Stimulated activated CD8-positive, alpha-beta memory T cell treated with anti-CD3 and anti-CD28 coated beads, Interleukin-12 subunit alpha, Interleukin-12 subunit beta, amount 100 ng/mL, for 24 hours (primary cell): ENCODE measurements around the gene PDCD1LG2.
"Not testable (repeated sequence)": the region's sequence is repeated elsewhere in the genome, so short reads cannot be mapped to it uniquely, and the experiment has no call there.

Experiments used
- DNase-seq: peaks from one replicate; pipeline ENCODE4 v3.0.0-alpha.2; 2020; ENCODE audit errors: extremely low read depth

Gene PDCD1LG2

DNA sequence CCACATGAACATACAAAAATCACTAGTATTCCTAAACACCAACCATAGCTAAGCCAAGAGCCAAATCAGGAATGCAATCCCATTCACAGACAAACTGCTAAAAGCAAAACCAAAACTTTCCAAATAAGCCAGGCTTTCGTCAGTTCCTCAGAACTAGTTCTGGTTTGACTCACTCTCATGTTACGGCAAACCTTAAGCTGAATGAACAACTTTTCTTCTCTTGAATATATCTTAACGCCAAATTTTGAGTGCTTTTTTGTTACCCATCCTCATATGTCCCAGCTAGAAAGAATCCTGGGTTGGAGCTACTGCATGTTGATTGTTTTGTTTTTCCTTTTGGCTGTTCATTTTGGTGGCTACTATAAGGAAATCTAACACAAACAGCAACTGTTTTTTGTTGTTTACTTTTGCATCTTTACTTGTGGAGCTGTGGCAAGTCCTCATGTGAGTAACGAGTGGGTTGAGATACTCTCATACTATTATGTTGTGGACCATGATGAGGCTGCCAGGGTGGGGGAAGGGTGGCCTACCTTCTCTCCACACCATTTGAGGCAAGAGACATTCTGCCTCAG is at the start of gene PDCD1LG2:
PDCD1LG2 (plus strand) TSS at position 172 of the 572 bp plus-strand sequence. CDS start 12,016 bp downstream, outside the sequence.
- peak; percentile 17 for DNase-seq

DNA sequence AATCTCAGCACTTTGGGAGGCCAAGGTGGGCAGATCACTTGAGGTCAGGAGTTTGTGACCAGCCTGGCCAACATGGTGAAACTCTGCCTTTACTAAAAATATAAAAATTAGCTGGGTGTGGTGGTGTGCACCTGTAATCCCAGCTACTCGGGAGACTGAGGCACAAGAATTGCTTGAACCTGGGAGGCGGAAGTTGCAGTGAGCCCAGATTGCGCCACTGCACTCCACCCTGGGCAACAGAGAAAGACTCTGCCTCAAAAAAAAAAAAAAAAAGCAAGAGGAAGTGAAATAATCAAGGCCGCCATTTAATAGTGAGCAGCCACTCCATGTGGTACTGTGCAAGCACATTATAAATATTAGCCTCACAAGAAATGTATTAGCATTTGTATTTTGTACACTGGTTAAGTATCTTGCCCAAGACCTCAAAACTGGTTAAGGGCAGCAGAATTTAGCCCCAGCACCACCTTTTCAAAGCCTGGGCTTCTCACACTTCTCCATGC is 45.5 kb upstream of the PDCD1LG2 start:
- DNase-seq: not testable (repeated sequence)

DNA sequence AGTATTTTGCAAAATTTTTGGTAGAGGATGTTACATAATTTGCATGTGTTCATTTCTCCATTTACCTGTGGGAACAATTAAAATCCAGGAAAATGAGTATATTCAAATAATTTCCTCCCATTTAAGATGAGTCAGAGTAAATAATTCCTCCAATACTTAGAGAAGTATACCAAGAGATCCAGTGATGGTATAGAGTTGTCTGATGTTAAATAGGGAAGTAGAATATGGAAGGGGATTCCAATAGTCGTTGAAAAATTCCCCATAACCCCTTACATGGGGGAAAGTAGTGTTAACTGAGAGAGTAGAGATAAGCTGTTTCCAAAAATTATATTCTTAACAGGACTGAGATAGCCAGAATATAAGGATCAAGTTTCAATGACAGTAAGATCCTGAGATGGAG is 44.3 kb upstream of the PDCD1LG2 start:
- DNase-seq: no peak

DNA sequence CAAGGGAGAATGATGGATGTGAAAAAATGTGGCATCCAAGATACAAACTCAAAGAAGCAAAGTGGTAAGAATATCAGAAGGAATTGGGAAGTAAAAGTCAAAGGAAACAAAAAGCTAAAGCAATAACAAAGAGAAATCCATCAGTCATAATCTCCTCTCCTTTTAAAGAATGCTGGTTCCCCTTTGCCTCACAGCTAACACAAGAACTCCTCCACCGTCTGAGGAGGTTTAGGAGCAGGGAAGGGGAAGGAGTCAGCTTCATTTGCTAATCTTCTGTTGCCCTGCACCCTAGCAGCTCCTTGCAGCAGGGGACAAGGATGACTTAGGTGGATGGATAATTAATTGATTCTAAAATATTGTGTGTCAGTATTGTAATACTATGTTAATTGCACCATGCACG is 43.6 kb upstream of the PDCD1LG2 start:
- no peak for DNase-seq

DNA sequence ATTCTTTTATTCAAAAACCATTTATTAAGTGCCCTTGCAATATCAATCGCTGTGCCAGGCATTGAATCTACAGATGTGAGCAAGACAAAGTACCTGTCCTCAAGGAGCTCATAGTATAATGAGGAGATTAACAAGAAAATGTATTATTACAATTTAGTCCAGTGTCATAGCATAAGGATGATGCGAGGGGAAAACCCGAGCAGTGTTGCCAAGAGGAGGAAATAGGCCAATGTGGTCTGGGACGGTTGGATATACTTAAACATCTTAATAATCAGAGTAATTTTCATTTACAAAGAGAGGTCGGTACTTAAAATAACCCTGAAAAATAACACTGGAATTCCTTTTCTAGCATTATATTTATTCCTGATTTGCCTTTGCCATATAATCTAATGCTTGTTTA is 41.5 kb upstream of the PDCD1LG2 start:
- DNase-seq: no peak

DNA sequence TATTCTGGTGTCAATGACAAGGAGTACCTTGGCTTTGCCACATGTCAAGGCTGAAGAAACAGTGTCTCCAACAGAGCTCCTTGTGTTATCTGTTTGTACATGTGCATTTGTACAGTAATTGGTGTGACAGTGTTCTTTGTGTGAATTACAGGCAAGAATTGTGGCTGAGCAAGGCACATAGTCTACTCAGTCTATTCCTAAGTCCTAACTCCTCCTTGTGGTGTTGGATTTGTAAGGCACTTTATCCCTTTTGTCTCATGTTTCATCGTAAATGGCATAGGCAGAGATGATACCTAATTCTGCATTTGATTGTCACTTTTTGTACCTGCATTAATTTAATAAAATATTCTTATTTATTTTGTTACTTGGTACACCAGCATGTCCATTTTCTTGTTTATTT is 40.2 kb upstream of the PDCD1LG2 start:
- DNase-seq: no peak

DNA sequence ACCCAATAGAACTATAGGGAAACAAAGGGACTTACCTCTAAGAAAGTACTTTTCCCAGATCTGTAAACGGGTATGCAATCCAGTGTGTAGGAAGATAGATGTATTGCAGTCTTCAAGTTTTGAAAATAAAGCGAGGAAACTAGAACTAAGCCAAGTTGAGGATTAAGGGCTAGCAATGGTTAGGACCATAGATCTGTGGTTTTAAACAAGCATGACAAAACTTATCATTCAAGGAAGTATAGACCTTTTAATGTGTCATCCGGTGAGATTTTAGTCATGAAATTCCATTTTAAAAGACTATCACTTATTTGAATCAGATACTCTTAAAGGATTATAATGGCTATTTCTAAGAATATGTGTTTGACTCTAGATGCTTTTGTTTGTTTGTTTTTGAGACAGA is 39.5 kb upstream of the PDCD1LG2 start:
- DNase-seq: no peak

DNA sequence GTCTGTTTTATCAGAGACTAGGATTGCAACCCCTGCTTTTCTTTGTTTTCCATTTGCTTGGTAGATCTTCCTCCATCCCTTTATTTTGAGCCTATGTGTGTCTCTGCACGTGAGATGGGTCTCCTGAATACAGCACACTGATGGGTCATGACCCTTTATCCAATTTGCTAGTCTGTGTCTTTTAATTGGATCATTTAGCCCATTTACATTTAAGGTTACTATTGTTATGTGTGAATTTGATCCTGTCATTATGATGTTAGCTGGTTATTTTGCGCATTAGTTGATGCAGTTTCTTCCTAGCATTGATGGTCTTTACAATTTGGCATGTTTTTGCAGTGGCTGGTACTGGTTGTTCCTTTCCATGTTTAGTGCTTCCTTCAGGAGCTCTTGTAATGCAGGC is 34.7 kb upstream of the PDCD1LG2 start:
- not testable (repeated sequence) for DNase-seq

DNA sequence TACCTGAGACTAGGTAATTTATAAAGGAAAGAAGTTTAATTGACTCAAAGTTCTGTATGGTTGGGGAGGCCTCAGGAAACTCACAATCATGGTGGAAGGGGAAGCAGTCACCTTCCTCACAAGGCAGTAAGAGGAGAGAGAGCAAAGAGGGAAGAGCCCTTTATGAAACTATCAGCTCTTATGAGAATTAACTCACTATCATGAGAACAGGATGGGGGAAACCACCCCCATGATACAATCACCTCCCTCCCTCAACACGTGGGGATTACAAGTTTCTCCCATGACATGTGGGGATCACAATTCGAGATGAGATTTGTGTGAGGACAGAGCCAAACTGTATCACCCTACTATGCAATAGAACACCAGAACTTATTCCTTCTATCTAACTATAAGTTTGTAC is 32.1 kb upstream of the PDCD1LG2 start:
- no peak for DNase-seq

DNA sequence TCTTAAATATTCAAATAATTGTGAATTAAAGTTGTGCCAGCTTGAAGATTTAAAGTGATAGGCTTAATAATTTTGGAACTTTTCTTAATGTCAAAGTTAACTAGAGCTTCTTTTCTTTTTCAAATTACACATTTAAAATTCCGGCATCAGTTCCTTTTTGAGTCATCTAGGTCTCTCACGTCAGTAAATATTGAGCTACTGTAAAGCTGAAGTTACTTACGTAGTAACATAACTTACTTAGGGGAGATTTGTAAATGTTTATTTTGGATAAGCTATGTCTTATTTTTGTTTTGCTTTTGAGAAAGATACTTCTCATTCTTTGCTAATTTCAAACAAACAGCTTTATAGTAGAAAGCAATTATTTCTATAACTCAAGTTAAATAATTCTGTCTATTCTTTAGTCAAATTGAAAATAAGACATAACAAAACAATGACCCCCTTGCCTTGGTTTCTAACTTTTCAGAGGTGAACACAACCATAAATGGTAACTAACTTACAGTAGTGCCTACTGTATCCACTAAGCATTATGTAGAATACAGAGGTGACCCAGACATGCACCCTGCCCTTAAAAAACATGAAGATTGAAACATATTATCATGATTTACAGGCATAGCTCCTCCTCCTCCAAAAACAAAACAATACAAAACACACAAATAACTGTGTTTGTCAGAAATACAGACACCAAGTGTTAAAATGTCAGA is 30.2 kb upstream of the PDCD1LG2 start:
- no peak for DNase-seq

DNA sequence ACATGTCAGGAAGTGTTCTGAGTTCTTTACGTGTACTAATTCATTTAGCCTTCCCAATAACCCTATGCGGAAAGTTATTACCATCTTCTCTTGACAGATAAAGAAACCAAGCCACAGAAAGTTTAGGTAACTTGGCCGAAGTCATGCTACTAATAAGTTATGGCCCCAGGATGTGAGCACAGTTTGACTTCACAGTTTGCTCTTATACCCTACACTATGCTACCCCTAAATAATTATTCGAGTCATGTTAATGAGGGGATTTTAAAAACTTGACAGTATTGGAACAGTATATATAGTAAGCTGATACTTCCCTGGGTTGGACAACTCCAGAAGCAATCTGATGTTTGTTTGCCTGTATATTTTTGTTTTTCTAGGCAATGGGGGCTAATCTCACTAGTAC is 29.4 kb upstream of the PDCD1LG2 start:
- no peak for DNase-seq

DNA sequence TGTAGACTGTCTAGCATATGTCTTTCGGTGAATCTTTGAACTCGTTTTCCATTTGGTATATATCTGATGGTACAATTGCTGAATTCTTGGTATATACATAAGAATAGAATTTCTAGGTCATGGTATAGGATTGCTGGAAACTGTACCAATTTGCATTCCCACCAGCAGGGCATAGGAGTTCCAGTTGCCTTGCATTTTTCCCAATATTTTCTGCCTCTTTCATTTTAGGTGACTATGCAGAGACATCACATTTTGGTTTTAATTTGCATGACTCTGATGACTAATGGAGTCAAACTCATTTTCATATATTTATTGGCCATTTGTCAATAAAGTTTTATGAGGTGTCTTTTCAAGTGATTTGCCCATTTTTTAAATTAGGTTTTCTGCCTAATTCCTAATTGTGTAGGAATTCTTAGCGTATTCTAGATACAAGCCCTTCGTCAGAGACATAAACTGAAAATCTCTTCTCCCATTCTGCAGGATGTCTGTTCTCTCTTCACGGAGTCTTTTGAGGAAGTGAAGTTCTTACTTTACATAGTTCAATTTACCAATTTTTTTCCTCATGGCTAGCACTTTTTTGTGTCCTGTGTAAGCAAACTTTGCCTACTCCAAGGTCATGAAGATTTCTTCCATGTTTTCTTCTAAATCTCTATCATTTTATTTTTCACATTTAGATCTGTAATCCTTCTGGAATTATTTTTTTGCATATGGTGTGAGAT is 28.9 kb upstream of the PDCD1LG2 start:
- DNase-seq: no peak

DNA sequence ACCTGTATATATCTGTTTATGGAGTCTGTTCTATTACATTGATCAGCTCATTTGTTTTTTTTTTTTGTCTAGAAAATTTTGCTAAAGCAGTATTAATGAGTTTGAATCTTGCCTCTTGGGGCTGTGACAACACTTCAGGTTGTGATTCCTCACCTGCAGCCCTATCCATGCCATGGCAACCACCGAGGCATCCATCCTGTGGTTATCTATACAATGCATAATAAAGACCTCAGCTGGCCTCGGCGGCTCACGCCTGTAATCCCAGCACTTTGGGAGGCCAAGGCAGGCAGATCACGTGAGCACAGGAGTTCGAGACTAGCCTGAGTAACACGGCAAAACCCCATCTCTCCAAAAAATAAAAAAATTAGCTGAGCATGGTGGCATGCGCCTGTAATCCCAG is 28.1 kb upstream of the PDCD1LG2 start:
- no peak for DNase-seq

DNA sequence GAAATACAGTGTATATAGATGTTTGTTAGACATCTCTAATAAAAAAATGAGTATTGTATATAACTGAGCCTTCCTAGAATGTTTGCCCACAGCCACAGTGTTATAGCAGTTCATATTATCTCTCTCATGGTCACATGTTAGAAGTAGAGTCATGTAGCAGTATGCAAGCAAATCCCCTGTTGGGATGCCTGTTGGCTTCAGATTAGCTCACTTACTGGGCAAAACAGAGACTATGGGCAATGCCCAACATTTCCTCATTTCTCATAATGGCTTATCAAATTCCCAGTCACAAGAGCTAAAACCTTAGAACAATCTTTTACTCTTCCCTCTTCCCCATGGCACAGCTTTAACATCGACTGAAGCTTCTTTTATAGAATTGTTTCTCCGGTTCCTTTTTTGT is 27.0 kb upstream of the PDCD1LG2 start:
- DNase-seq: no peak

DNA sequence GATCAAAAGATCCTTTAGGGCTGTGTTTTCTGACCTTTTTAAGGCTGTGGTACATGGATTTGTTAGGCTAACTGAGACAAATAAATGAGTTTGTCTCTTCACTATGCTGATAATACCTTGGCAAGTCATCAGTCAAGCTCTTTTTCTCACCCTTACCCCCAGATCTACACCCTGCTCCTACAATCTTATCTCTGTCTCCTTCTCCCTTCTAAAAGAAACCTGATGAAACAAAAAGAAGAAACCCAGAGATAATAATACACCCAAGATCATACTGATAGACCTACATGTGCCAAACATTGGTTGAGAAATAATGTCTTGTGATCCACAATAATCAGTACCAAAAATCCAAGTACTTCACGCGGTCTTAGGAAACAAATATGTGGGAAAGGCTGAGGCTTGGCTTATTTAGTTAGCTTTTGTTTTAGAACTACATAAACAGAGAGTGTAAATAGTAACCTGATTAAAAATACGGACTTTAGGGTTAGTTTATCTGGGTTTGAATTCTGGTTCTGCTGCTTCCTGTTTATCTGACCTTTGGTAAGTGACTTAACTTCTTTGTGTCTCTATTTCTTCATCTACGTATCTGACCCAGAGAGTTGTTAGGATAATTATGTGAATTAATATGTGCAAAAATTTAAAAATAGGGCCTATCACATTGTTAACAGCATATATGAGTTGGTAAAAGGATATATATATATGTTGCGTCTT is 24.8 kb upstream of the PDCD1LG2 start:
- DNase-seq: no peak

DNA sequence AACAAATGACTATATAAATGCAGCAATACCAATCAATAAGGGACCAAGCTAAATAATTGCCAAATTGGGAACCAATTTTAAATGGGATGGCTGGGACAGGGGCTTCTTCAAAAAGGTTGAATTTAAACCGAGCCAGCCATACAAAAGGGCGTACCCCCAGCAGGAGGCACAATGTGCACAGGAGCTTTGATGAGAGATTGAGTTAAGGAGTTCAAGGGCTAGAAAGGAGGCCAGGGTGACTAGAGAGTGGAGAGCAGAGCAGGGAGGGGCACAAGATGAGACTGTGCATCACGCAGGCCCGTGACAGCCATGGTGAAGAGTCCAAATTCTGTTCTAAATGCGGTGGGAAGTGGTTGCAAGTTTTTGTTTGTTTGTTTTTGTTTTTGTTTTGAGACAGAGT is 23.3 kb upstream of the PDCD1LG2 start:
- DNase-seq: no peak

DNA sequence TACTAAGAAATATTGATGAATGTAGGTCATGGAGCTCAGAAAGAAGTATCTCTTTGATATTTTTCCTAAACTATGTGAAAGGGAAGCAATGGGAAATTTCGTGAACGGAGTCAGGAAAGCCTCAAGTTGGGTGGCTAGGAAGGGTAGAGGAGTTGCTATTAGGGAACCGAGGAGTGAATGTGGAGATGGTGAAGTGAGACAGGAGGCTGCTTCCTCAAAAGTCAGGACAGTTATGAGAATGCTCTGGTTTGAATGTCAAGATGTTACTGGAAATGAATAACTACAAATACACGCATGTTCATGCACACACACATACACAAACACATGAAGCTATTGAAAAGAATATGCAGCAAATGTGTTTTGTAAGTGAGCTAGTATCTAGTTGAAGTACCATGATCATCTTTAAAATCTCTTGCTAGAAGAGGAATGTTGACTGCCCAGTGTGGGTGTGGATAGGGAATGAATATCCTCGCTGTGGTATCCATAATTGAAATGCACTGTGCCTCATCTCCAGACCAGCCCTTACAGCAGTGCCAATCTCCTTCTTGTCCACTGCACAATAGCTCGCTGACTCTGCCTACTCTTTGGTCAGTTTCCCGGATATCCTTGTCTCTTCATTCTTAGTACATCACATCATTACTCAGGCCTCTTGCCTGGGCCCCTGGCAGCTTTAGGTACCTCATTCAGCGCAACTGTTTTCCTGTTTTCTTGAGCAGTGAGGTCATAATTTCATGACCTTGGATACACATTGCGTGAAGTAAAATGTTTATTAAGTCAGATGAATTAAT is 21.9 kb upstream of the PDCD1LG2 start:
- DNase-seq: no peak

DNA sequence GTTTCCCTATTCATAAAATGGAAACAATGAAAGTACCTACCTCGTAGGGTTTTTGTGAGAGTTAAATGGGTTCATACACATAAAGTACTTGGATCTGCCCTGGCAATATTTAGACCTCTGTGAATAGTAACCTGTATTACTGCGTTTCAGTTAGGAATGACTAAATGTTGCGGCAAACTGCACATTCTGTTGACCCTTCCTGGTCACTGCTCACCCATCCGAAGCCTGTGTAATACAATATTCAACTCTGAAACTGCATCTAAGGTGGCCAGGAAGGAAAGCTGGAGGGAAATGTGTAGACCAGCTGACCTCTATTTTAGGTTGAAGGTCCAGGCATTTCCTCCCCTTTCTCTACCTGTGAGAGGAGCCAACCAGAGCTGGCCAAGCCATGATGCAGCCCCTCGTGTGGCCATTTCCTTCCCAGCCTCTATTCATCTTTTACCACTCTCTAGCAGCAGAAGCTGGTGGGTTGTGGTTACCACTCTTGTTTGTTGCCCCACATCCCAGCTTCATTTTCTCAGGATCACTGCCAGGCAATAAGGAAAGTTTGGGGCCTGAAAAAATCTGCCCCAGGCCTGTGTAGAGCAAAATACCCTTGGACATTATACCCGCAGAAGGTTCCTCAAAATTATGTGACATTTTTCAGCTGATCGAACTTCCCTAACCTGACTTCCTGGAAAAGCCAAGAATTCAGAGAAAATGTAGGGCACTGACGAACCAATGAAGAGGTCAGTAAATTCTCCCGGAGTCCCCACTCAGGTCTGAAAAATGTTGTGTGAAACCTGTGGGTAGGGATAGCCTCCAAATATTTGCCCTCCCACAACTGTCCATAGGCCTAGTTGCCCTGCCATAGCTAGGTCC is 20.5 kb upstream of the PDCD1LG2 start:
- DNase-seq: no peak

DNA sequence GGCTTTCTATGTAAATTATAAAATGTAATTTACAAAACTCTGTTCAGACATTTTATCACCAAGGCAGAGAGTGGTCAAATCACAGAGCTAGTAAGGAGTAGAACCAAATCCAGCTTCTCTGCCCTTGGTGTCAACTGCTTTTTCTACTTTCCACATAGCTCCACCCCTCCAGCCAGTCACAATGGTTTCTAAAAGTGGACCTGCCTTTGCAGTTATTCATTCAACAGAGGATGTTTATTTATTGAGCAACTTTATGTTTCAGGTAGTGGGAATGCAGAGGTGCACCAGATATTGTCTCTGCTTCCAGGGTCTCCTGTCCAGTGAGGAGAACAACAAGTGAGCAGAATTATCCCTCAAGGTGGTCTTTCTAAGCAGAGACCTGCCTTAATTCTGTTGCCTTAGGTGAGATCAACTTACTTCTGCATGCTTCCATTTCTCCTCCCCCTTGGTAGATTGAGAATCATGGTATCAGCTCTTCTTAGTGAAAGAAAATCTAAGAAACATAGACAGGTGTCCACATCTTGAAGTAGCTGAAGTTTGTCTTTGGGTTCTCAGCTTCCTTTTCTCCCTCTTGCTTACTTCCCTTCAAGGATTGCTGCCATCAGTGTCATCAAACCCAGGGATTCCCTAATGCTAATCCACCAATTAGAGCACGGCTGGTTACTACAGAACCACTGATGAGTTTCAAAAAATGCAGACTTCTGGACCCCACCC is 17.2 kb upstream of the PDCD1LG2 start:
- no peak for DNase-seq
